Activated CD4-positive, alpha-beta T cell treated with anti-CD3 and anti-CD28 coated beads, Interleukin-2, amount 10 ng/mL, durations not matched to agents 24 days and 14 days (primary cell): ENCODE results near the gene AP1S1. TPM values are rescaled to one million over a fixed set of nuclear protein-coding genes. Genes with fewer than 3 reads are reported as not detected.
A peak's percentile ranks its signal among the peaks of the same experiment; 100 is the strongest.

Source experiments
- DNase-seq: peaks from one replicate; pipeline ENCODE4 v3.0.0; 2022
- H3K27ac Mint-ChIP-seq: one replicate; pipeline ENCODE4 v1.8.0; 2022; ENCODE audit warnings: mild to moderate bottlenecking, mixed read lengths
- H3K27me3 Mint-ChIP-seq: one replicate; pipeline ENCODE4 v1.8.0; 2022; ENCODE audit warnings: mixed read lengths
- H3K36me3 Mint-ChIP-seq: one replicate; pipeline ENCODE4 v1.8.0; 2022; ENCODE audit warnings: low read depth, mild to moderate bottlenecking, mixed read lengths
- H3K4me1 Mint-ChIP-seq: one replicate; pipeline ENCODE4 v1.8.0; 2021; ENCODE audit warnings: mixed read lengths
- H3K4me3 Mint-ChIP-seq: one replicate; pipeline ENCODE4 v1.8.0; 2022; ENCODE audit warnings: mild to moderate bottlenecking, moderate library complexity, mixed read lengths
- H3K9me3 Mint-ChIP-seq: one replicate; pipeline ENCODE4 v1.8.0; 2021; ENCODE audit warnings: mixed read lengths
- intact Hi-C: fragments of 100-400 bp; cut with micrococcal nuclease; formaldehyde crosslinking; loops from one replicate; pipeline ENCODE4 v1.15.1; 2023
- total RNA-seq: library from RNA; stranded (reverse); gene quantifications from 2 replicates; pipeline ENCODE4 v1.2.3, GENCODE V29; 2022

The AP1S1 gene
- total RNA-seq, 1 donor from 2014 or later, result 49.2 TPM

DNA sequence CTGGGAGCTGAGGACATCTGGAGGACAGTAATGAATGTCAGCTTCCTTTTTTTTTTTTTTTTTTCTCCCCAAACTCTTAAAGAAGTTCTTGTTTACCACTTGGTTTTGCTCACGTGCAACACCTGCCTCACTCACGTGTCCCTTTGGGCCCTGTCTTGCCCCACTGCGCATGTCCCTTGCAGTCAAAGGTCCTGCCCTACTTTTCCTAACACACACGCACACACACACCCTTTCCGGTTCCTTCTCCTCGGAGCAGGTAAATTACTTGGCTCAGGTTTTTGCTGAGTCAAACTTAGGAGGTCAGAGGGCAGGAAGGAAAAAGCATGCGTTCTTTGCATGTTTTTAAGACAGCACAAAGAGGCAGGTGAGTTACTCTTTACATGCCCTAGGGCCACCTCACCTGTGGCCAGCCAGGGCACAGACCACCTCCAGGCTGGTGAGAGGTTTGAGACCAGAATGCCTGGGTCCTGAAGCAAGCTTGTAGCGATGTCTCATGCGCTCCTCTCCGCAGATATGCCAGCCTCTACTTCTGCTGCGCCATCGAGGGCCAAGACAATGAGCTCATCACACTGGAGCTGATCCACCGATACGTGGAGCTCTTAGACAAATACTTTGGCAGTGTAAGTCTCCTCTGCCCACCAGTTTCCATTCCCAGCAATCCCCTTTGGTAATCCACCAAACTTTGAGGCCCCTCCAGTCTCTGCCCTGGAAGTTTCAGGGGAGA lies 2.8 kb downstream of the AP1S1 start:
- intact Hi-C loops, result no loop called here
- Mint-ChIP-seq H3K4me3 (no peak overlapping the region), H3K36me3 (peaks cover 24% of the 10 kb centered on the region), H3K27ac (no peak overlapping the region), H3K4me1 (peaks cover 12% of the 10 kb centered on the region), H3K9me3 (peaks cover 3% of the 10 kb centered on the region), H3K27me3 (peaks cover 11% of the 10 kb centered on the region)
- DNase-seq, result no peak

DNA sequence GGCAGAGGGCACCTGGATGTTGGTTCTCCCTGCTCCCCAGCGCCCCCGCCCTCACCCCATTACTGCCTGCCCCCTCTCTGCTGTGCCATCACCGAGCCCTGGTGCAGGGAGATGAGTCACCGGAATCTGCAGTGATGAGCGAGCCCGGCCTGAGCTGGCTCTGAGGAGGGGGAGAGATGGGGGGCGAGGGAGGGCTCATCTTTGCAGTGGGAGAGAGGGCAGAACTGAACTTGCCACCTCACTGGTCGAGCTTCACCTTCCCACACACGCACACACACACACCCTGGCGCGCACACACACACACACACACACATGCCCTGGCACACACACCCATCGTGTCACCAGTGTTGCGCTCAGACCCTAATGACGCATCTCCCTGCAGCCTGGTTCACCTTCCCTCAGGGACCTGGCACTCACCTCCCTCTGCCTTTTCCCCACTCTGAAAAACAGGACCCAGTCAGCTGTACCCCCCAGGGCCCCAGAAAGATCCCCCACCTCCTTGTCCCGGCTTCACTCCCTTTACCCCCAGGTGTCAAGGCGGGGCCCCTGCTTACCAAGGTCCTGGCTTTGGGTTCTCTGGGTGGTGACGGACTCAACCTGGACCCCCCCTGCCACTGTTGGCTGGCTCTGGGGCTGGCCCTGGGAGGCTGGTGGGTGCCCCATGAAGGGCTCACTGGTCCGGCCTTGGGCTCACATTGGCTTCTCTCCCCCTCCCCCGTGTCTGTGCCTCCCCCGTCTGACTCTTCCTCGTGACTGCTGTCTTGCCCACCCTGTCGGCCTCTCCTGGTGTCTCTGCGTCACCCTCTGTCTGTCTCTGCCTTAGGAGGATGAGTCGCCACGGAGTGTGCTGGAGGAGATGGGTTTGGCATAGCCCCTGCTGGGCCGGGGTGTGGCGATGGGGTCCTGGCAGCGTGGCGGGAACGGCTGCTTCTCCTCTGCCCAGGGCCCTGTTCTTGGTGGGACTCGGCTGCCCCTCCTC lies 5.7 kb downstream of the AP1S1 start:
- Mint-ChIP-seq H3K4me3 (no peak overlapping the region), H3K27ac (no peak overlapping the region), H3K36me3 (peaks cover 23% of the 10 kb centered on the region), H3K9me3 (no peaks in the 10 kb centered on the region), H3K4me1 (peaks cover 17% of the 10 kb centered on the region), H3K27me3 (peaks cover 12% of the 10 kb centered on the region)
- no peak for DNase-seq
- intact Hi-C loops, result no loop called here

DNA sequence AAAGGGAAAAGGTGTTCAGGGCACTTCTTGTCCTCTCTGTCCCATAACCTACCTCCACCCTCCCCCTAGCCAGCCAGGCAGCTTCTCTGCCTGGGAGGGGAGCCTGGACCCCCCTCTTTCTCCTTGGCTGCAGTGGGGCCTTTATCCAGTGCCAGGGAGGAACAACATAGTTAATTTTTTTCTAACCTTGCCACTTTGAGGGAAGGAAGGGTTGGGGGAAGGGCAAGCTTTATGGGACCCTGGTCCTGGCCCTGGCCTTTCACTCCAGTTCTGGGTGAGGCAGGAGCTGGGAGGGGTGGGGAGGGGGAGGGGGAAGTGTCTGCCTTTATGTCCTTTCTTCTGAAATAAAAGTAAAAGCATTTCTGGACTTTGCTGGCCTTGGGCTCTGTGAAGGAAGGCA lies 6.6 kb downstream of the AP1S1 start:
- peaks cover 17% of the 10 kb centered on the region for H3K4me1 Mint-ChIP-seq

DNA sequence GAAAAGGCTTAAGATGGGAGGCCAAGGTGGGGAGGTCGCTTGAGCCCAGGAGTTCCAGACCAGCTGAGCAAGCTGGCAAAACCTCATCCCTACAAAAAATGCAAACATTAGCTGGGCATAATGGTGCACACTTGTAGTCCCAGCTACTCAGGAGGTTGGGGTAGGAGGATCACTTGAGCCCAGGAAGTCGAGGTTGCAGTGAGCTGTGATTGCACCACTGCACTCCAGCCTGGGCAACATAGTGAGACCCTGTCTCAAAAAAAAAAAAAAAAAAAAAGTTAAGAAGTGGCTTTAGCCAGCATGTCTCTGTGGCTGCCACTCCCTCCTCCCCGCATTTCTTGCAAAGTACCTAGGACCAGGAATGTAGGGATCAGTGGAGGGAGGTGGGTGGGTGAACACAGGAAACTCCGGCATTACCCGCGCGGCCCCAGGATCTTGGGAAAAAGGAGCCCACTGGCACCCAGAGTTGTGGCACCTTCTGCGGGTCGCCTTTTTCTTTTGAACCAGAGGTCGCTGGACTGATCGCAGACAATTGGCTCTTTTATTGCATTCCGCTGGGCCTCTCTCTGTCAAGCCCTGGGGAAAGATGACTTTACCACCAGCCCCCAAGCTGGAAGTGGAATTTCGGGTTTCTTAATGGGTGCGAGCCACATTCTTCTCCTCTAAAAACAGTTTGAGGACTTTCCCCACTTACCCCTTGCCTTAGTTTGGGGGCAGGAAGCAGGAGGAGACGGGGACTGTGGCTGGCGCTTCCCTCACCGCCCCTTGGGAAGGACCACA lies 7.6 kb downstream of the AP1S1 start:
- DNase-seq, result no peak
- H3K27ac Mint-ChIP-seq, result peak overlapping the region; percentile 62
- H3K9me3 Mint-ChIP-seq, result peaks cover 4% of the 10 kb centered on the region
- peak overlapping the region; percentile 75 for H3K4me3 Mint-ChIP-seq
- peaks cover 20% of the 10 kb centered on the region for H3K4me1 Mint-ChIP-seq
- intact Hi-C loops, result no loop called here
- peaks cover 23% of the 10 kb centered on the region for H3K36me3 Mint-ChIP-seq
- peaks cover 28% of the 10 kb centered on the region for H3K27me3 Mint-ChIP-seq

More for the DNA sequence above, 6.6 kb downstream of the AP1S1 start:
- no peak overlapping the region for H3K27ac Mint-ChIP-seq
- H3K27me3 Mint-ChIP-seq, result peaks cover 22% of the 10 kb centered on the region
- peaks cover 24% of the 10 kb centered on the region for H3K36me3 Mint-ChIP-seq
- no peak overlapping the region for H3K4me3 Mint-ChIP-seq
- intact Hi-C loops, result no loop called here
- H3K9me3 Mint-ChIP-seq, result peaks cover 4% of the 10 kb centered on the region
- DNase-seq, result no peak

GRCh38 chr7:101162551-101163278 lies 8.4 kb downstream of the AP1S1 start:
- Mint-ChIP-seq H3K9me3 (peaks cover 4% of the 10 kb centered on the region), H3K4me1 (peaks cover 28% of the 10 kb centered on the region), H3K36me3 (peaks cover 19% of the 10 kb centered on the region), H3K27me3 (peaks cover 36% of the 10 kb centered on the region), H3K27ac (peak overlapping the region; percentile 62), H3K4me3 (peak overlapping the region; percentile 79)
- peak; percentile 80 for DNase-seq
- intact Hi-C loops, result no loop called here

DNA sequence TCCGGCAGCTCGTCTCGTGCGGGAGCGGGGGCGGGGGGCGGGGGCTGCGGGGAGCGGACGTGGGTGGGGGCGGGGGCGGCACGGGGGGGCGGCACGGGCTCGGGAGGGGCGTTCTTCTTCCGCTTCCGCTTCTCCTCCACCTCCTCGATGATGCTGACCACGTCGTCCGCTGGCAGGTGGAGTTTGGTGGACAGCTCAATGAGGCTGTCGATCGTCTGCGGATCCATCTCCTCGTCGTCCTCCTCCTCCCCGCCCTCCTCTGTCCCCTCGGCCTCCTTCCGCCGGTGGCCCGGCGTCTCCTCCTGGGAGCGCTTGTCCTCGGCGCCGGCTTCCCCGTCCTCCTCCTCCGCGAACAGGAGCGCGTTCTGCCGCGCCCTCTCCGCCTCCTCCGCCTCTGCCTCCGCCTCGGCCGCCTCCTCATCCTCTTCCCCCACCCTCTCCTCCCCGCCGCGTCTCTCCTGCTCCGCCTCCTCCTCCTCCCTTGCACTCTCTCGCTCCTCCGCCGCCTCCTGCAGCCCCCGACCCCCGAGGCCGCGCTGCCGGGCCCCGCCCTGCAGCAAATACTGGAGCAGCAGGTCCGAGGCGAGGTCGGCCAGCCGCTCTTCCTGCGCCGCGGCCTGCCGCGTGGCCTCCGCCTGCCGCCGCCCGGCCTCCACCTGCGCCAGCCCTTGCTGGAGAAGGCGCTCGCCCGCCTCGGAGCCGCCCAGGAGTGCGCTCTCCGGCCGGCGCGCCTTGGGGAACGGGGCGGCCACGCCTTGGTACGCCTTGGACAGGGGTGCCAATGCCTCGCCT lies 9.2 kb downstream of the AP1S1 start:
- Mint-ChIP-seq H3K4me3 (peak overlapping the region; percentile 79), H3K27me3 (peaks cover 44% of the 10 kb centered on the region), H3K36me3 (peaks cover 15% of the 10 kb centered on the region), H3K9me3 (peaks cover 4% of the 10 kb centered on the region), H3K4me1 (peaks cover 32% of the 10 kb centered on the region), H3K27ac (no peak overlapping the region)
- DNase-seq, result peak; percentile 86
- intact Hi-C loops, result no loop called here

DNA sequence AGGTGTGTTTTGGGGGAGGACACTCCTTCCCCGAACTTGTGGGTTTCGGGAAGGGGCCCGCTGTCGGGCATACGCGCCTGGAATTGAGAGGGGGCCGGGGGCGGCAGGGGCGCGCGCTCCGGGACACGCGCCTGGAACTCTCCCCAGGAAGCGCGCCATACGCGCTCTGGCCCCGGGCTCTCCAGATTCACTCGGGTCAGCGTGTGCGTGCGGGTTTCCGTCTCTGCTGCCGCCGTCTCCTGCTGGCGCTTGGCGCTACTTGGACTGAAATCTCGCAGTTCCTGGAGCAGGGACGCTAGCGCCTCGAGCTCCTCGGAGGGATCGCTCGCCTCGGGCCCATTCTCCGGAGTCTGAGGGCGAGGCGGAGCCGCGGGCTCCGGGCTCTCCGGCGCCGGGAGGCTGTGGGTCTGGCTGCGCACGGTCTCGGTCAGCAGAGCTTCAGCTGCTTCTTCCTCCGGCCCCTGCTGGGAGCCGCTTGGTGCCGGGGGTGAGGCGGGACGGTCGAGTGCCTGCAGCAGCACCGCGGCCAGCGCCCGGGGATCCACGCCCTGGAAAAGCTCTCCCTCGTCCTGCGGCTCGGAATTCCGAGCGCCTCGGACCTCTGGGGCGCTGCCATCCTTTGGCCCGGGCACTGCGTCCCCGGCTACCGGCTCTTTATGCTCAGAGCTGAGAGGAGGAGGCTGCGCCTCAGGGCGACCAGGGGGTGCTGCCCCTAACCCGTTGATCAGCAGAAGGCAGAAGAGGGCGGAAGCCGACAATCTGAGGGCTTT lies 10.0 kb downstream of the AP1S1 start:
- peak overlapping the region; percentile 92 for H3K4me3 Mint-ChIP-seq
- H3K27me3 Mint-ChIP-seq, result peaks cover 50% of the 10 kb centered on the region
- peak; percentile 70 for DNase-seq
- intact Hi-C loops, result no loop called here
- peaks cover 37% of the 10 kb centered on the region for H3K4me1 Mint-ChIP-seq
- H3K36me3 Mint-ChIP-seq, result peaks cover 14% of the 10 kb centered on the region
- H3K9me3 Mint-ChIP-seq, result peaks cover 4% of the 10 kb centered on the region
- H3K27ac Mint-ChIP-seq, result peak overlapping the region; percentile 75

DNA sequence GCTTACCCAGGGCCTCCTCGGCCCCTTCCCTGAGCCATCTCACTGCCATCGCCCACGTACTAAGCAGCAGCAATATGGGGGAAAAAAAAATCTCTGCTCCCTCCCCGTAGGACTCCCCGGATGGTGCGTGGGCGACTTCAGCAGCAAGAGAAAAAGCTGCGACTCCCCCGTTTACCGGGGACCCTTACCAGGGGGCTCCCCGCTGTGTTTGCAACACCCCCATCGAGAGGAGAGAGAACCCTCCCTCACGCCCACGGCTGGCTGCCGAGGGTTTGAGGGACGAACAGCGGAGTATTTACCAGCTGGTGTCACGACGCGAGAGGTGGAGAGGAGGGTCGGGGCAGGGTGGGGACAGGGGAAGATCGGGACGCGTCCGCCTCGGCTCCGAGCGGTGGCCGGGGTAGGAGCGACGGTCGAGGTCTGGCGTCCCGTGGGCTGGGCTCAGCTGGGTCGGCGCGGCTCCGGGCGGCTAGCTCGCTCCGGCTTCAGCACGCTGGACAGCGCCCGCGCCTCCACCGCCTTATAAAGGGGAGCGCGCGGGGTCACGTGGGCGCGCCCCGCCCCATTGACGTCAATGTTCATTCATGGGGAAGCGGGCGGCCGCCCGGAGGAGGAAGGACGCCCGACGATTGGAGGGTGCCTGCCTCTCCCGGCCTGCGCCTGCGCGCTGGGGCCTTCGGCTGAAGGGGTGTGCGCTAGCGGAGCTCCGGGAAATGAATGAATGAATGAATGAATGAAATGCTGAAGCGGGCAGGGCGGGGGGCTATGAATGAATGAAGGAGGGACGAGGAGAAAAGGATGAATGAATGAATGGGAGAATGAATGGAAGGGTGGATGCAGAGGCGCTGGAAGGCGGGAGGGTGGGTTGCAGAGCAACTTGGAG lies 11.0 kb downstream of the AP1S1 start, which contains the start of gene VGF:
Gene VGF (minus strand): TSS at position 495 of the 883 bp plus-strand sequence. CDS start 726 bp downstream, outside the sequence.
- Mint-ChIP-seq H3K27me3 (peaks cover 58% of the 10 kb centered on the region), H3K9me3 (peaks cover 4% of the 10 kb centered on the region), H3K4me1 (peaks cover 45% of the 10 kb centered on the region), H3K4me3 (peak within 1 kb of the TSS; percentile 92), H3K36me3 (peaks cover 8% of the 10 kb centered on the region), H3K27ac (peak within 1 kb of the TSS; percentile 84)
- intact Hi-C loops, result loop anchor here (1.0 to 5.0 kb wide), 3 partner anchors 9 to 273 kb away; partner anchors contain the start of gene AP1S1
- DNase-seq, result peak; percentile 98

GRCh38 chr7:101165958-101166647 lies 11.8 kb downstream of the AP1S1 start:
- Mint-ChIP-seq H3K4me1 (peaks cover 53% of the 10 kb centered on the region), H3K27me3 (peaks cover 66% of the 10 kb centered on the region), H3K4me3 (peak overlapping the region; percentile 92), H3K9me3 (peaks cover 4% of the 10 kb centered on the region), H3K36me3 (peaks cover 6% of the 10 kb centered on the region), H3K27ac (peak overlapping the region; percentile 84)
- DNase-seq, result no peak
- intact Hi-C loops, result loop anchor here (1.0 to 5.0 kb wide), 3 partner anchors 8 to 274 kb away; partner anchors contain the start of gene AP1S1

DNA sequence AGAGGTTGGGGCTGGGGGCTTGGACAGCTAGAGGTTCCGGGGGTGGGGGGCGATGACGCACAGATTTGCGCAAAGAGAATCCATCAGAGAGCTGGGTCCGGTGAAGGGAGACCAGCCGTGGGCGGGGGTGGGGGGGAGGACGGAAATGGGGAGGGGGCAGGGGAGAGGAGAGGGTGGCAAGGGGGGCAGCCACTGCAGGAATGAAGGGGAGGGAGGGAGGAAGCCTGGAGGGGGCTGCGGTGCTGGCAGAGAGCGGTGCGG lies 12.3 kb downstream of the AP1S1 start:
- Mint-ChIP-seq H3K27me3 (peaks cover 69% of the 10 kb centered on the region), H3K9me3 (peaks cover 4% of the 10 kb centered on the region), H3K4me1 (peaks cover 58% of the 10 kb centered on the region), H3K36me3 (peaks cover 1% of the 10 kb centered on the region), H3K4me3 (peak overlapping the region; percentile 92), H3K27ac (no peak overlapping the region)
- intact Hi-C loops, result loop anchor here (5.0 kb wide), 1 partner anchor 274 kb away; no protein-coding TSS in a partner anchor
- no peak for DNase-seq
